KOPT-K1 (cell line): ENCODE data around the gene KRTAP5-7.
"Not testable (repeated sequence)": the region's sequence is repeated elsewhere in the genome, so short reads cannot be mapped to it uniquely, and the experiment has no call there.

Experiments
- H3K27ac ChIP-seq: fragments of 200-600 bp; sonication (generic); 2 replicates; pipeline ENCODE4 v1.5.1; 2016; ENCODE audit warnings: antibody characterized with exemption, mild to moderate bottlenecking, low read depth, low read length; ENCODE audit not compliant: poor library complexity, severe bottlenecking
- H3K36me3 ChIP-seq: fragments of 200-600 bp; sonication (generic); 2 replicates; pipeline ENCODE4 v1.5.1; 2017; ENCODE audit warnings: antibody characterized with exemption, mild to moderate bottlenecking, low read length, moderate library complexity; ENCODE audit not compliant: insufficient read depth
- H3K9me3 ChIP-seq: fragments of 200-600 bp; sonication (generic); 2 replicates; pipeline ENCODE4 v1.5.1; 2017; ENCODE audit warnings: antibody characterized with exemption, low read length, mild to moderate bottlenecking; ENCODE audit not compliant: insufficient read depth, poor library complexity, severe bottlenecking

KRTAP5-7 gene, protein sequence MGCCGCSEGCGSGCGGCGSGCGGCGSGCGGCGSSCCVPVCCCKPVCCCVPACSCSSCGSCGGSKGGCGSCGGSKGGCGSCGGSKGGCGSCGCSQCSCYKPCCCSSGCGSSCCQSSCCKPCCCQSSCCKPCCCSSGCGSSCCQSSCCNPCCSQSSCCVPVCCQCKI

GRCh38 chr11:71526796-71527575 lies at the start of gene KRTAP5-7:
KRTAP5-7 (plus strand) TSS chr11:71527267; CDS start chr11:71527301, 34 bp downstream.
- not testable (repeated sequence) for H3K9me3 ChIP-seq, H3K36me3 ChIP-seq, H3K27ac ChIP-seq

GRCh38 chr11:71477641-71478527 lies 49.2 kb upstream of the KRTAP5-7 start:
- Histone ChIP-seq H3K9me3 (no peaks in the 10 kb centered on the region), H3K36me3 (peaks cover 97% of the 10 kb centered on the region), H3K27ac (no peak overlapping the region)

GRCh38 chr11:71478528-71478840 lies 48.6 kb upstream of the KRTAP5-7 start:
- H3K36me3 ChIP-seq = peaks cover 97% of the 10 kb centered on the region
- no peak overlapping the region for H3K27ac ChIP-seq

GRCh38 chr11:71481101-71481960 lies 45.7 kb upstream of the KRTAP5-7 start:
- Histone ChIP-seq H3K27ac (no peak overlapping the region), H3K9me3 (no peaks in the 10 kb centered on the region), H3K36me3 (peaks cover 98% of the 10 kb centered on the region)

More at GRCh38 chr11:71478528-71478840, 48.6 kb upstream of the KRTAP5-7 start:
- H3K9me3 ChIP-seq = no peaks in the 10 kb centered on the region

- no peaks in the 10 kb centered on the region for H3K9me3 ChIP-seq
- H3K36me3 ChIP-seq = peaks cover 92% of the 10 kb centered on the region
- H3K27ac ChIP-seq = no peak overlapping the region
Observed at GRCh38 chr11:71482216-71482615, 44.9 kb upstream of the KRTAP5-7 start.

GRCh38 chr11:71482746-71483364 lies 44.2 kb upstream of the KRTAP5-7 start:
- Histone ChIP-seq H3K27ac (no peak overlapping the region), H3K9me3 (no peaks in the 10 kb centered on the region), H3K36me3 (peaks cover 88% of the 10 kb centered on the region)

- Histone ChIP-seq H3K36me3 (peaks cover 88% of the 10 kb centered on the region), H3K27ac (no peak overlapping the region), H3K9me3 (no peaks in the 10 kb centered on the region)
Observed at GRCh38 chr11:71483692-71484091, 43.4 kb upstream of the KRTAP5-7 start.

DNA sequence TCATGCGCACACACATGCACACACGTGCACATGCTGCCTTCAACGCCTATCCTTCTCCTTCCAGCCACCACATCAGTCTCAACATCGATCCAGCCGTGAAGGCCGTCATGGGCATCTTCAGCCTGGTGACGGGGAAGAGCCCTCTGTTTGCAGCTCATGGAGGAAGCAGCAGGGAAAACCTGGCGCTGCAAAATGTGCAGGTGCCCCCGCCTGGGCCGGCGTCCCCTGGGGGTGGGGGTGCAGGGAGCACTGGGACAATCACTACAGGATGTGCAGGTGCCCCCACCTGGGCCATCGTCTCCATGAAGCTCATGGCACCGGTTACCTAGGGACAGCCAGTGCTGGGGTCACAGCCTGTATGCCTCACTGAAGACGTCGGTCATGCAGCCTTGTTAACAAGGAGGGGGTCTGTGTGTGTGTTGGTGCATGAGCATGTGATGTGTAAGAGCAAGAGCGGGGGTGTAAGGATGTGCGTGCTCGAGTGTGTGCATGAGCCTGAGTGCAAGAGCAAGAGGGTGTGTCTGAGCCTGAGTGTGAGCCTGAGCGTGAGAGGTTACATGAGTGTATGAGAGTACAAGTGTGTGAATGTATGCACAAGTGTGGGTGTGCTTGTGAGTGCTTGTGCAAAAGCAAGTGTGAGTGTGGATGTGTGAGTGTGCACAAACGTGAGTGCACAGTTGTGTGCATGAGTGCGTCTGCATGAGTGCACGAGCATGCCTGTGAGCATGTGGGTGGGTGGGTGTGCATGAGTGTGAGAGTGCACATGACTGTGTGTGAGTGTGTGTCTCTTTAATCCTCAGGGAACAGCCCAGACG lies 42.6 kb upstream of the KRTAP5-7 start:
- Histone ChIP-seq H3K36me3 (peaks cover 84% of the 10 kb centered on the region), H3K27ac (no peak overlapping the region), H3K9me3 (no peaks in the 10 kb centered on the region)

- H3K36me3 ChIP-seq = peaks cover 81% of the 10 kb centered on the region
- H3K27ac ChIP-seq = no peak overlapping the region
- H3K9me3 ChIP-seq = no peaks in the 10 kb centered on the region
Observed at GRCh38 chr11:71485063-71485399, 42.0 kb upstream of the KRTAP5-7 start.

DNA sequence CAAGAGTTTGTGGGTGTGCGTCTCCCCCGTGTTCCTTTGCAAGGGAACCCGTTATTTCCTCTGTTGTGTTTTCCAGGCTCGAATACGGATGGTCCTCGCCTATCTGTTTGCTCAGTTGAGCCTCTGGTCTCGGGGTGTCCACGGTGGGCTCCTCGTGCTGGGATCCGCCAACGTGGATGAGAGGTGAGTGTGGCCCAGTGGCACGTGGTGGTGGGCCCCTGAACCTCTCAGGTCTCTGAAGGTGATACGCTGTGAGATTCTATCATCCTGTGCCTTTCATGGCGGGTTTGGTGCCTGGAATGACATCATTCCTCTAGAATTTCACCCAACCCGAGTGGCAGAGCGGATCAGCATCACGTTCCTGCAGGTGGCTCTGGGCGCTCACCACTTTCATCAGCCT lies 41.6 kb upstream of the KRTAP5-7 start:
- H3K27ac ChIP-seq = no peak overlapping the region
- H3K9me3 ChIP-seq = no peaks in the 10 kb centered on the region
- peaks cover 81% of the 10 kb centered on the region for H3K36me3 ChIP-seq

DNA sequence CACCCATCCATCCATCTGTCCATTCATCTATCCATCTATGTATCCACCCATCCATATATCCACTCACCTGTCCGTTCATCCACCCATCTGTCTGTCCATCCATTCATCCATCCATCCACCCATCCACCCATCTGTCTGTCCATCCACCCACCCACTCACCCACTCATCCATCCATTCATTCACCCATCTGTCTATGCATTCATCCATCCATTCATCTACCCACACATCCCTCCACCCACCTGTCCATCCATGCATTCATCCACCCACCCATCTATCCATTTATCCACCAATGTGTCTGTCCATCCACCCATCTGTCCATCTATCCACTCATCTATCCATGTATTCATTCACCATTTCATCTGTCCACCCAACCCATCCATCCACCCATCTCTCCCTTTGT lies 40.7 kb upstream of the KRTAP5-7 start:
- no peak overlapping the region for H3K27ac ChIP-seq
- peaks cover 81% of the 10 kb centered on the region for H3K36me3 ChIP-seq
- H3K9me3 ChIP-seq = no peaks in the 10 kb centered on the region

GRCh38 chr11:71488681-71489270 lies 38.3 kb upstream of the KRTAP5-7 start:
- H3K9me3 ChIP-seq = no peaks in the 10 kb centered on the region
- H3K36me3 ChIP-seq = peaks cover 69% of the 10 kb centered on the region
- no peak overlapping the region for H3K27ac ChIP-seq

GRCh38 chr11:71489311-71490043 lies 37.6 kb upstream of the KRTAP5-7 start:
- Histone ChIP-seq H3K27ac (no peak overlapping the region), H3K9me3 (no peaks in the 10 kb centered on the region), H3K36me3 (peaks cover 68% of the 10 kb centered on the region)
